Measurements from ENCODE around the gene NPAS3. TPM values are rescaled to one million over a fixed set of nuclear protein-coding genes. Genes with fewer than 3 reads are reported as not detected.

Gene NPAS3
- total RNA-seq, 1 donor from 2014 or later: 1.6 TPM

DNA sequence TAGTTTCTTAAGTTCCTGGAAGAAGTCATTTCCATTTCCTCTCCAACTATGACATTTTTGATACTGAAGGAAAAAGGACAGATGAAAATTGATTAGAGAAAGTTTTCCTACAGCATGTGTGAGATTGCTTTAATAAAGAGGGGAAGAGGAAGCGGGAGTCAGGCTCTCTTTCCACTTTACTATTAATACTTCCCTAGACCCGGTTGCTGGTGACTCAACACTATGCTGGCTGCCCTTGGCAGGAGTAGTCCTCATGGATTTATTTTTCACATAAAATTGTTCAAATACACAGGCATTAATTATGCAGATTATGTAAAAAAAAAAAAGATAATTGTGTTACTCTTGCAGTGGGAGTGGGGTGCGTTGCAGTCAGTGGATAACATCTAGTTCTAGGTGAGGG lies 718.8 kb downstream of the NPAS3 start:
- no peak overlapping the region for H3K4me3 Mint-ChIP-seq (ENCODE audit: unreplicated experiment)
- DNase-seq (ENCODE audit: low spot score): no peak
- no peaks in the 10 kb centered on the region for H3K9me3 Mint-ChIP-seq (ENCODE audit: unreplicated experiment)
- no peaks in the 10 kb centered on the region for H3K27me3 Mint-ChIP-seq (ENCODE audit: unreplicated experiment)
- TF ChIP-seq CTCF (IDR thresholded peaks at IDR 0.05; ENCODE audit: unreplicated experiment): no peak
- H3K36me3 Mint-ChIP-seq (ENCODE audit: low read depth, unreplicated experiment): no peaks in the 10 kb centered on the region
- peaks cover 17% of the 10 kb centered on the region for H3K4me1 Mint-ChIP-seq (ENCODE audit: unreplicated experiment)
- H3K27ac Mint-ChIP-seq (ENCODE audit: unreplicated experiment): no peak overlapping the region

DNA sequence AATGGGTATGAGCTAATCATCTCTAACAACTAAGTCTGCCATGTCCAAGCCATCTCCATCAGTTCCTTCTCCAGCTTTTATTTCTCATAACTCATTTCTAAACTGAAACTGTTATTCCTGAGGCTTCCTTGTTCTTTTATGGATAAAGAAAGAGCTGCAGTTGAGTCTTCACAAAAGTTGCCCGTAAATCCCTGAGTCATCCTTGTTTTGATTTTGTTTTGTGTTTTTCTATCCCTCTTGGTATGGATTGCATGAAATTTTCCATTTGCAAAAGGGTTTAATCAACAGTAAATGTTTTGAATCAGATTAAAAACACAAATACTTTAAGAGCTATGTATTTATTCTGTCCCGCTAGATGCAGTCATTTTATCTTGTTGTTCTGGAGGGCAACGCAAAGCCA lies 721.6 kb downstream of the NPAS3 start:
- Mint-ChIP-seq H3K4me1 (ENCODE audit: unreplicated experiment) (peaks cover 17% of the 10 kb centered on the region), H3K4me3 (ENCODE audit: unreplicated experiment) (no peak overlapping the region), H3K27me3 (ENCODE audit: unreplicated experiment) (no peaks in the 10 kb centered on the region), H3K9me3 (ENCODE audit: unreplicated experiment) (no peaks in the 10 kb centered on the region), H3K36me3 (ENCODE audit: low read depth, unreplicated experiment) (no peaks in the 10 kb centered on the region), H3K27ac (ENCODE audit: unreplicated experiment) (no peak overlapping the region)
- DNase-seq (ENCODE audit: low spot score): no peak
- TF ChIP-seq CTCF (IDR thresholded peaks at IDR 0.05; ENCODE audit: unreplicated experiment): no peak

GRCh38 chr14:33661101-33661500 lies 722.4 kb downstream of the NPAS3 start:
- Mint-ChIP-seq H3K27me3 (ENCODE audit: unreplicated experiment) (no peaks in the 10 kb centered on the region), H3K27ac (ENCODE audit: unreplicated experiment) (no peak overlapping the region), H3K9me3 (ENCODE audit: unreplicated experiment) (no peaks in the 10 kb centered on the region), H3K4me1 (ENCODE audit: unreplicated experiment) (peaks cover 9% of the 10 kb centered on the region), H3K4me3 (ENCODE audit: unreplicated experiment) (no peak overlapping the region), H3K36me3 (ENCODE audit: low read depth, unreplicated experiment) (no peaks in the 10 kb centered on the region)
- no peak for TF ChIP-seq CTCF (IDR thresholded peaks at IDR 0.05; ENCODE audit: unreplicated experiment)
- DNase-seq (ENCODE audit: low spot score): no peak

DNA sequence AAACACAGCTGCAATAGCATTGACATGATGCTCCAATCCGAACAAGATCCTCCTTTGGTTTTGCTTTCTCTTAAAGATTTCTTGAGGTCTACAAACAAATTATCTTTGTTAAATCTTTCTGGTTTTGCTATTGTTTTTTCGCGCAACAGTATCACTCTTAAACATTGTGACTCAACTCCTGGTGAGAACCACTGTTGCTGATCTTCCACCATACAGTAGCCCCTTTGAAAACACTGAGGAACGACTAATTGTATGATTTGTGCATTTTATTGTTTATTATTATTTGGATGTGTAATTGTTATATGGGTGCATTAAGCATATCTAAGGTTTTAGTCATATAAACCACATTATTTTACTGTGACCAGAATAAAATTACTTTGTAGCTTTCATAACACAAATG lies 729.4 kb downstream of the NPAS3 start:
- no peaks in the 10 kb centered on the region for H3K27me3 Mint-ChIP-seq (ENCODE audit: unreplicated experiment)
- no peak overlapping the region for H3K27ac Mint-ChIP-seq (ENCODE audit: unreplicated experiment)
- no peak for DNase-seq (ENCODE audit: low spot score)
- no peaks in the 10 kb centered on the region for H3K36me3 Mint-ChIP-seq (ENCODE audit: low read depth, unreplicated experiment)
- TF ChIP-seq CTCF (IDR thresholded peaks at IDR 0.05; ENCODE audit: unreplicated experiment): no peak
- no peak overlapping the region for H3K4me3 Mint-ChIP-seq (ENCODE audit: unreplicated experiment)
- no peaks in the 10 kb centered on the region for H3K4me1 Mint-ChIP-seq (ENCODE audit: unreplicated experiment)
- no peaks in the 10 kb centered on the region for H3K9me3 Mint-ChIP-seq (ENCODE audit: unreplicated experiment)

- Mint-ChIP-seq H3K36me3 (ENCODE audit: low read depth, unreplicated experiment) (no peaks in the 10 kb centered on the region), H3K9me3 (ENCODE audit: unreplicated experiment) (no peaks in the 10 kb centered on the region), H3K4me1 (ENCODE audit: unreplicated experiment) (no peaks in the 10 kb centered on the region), H3K27ac (ENCODE audit: unreplicated experiment) (no peak overlapping the region), H3K27me3 (ENCODE audit: unreplicated experiment) (peaks cover 1% of the 10 kb centered on the region), H3K4me3 (ENCODE audit: unreplicated experiment) (no peak overlapping the region)
- DNase-seq (ENCODE audit: low spot score): no peak
- TF ChIP-seq CTCF (IDR thresholded peaks at IDR 0.05; ENCODE audit: unreplicated experiment): no peak
These were observed 730.4 kb downstream of the NPAS3 start for GRCh38 chr14:33669111-33669510.
